GM21423 (cell line): ENCODE results near the gene AOPEP.

Experiments
- ATAC-seq: cut with Tn5 transposase; IDR thresholded peaks from one replicate; pipeline ENCODE4 v1.9.1; 2021; ENCODE audit warnings: mild to moderate bottlenecking, moderate library complexity; ENCODE audit not compliant: unreplicated experiment

AOPEP gene

DNA sequence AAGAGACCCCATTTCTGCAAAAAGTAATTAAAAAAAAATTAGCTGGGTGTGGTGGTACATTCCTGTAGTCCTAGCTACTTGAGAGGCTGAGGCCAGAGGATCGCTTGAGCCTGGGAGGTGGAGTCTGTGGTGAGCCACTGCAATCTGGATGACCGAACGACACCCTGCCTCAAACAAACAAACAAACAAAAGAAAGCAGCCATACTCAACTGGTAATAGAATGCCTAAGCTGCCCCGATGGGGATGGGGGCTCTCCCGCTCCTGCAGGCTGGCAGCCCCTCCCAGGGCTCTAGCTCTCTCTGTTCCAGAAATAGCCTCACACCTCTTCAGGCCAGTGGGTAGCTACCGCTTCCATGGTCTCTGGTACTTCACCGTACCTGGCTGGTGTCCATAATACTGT lies 349.2 kb downstream of the AOPEP start:
- no peak for ATAC-seq

DNA sequence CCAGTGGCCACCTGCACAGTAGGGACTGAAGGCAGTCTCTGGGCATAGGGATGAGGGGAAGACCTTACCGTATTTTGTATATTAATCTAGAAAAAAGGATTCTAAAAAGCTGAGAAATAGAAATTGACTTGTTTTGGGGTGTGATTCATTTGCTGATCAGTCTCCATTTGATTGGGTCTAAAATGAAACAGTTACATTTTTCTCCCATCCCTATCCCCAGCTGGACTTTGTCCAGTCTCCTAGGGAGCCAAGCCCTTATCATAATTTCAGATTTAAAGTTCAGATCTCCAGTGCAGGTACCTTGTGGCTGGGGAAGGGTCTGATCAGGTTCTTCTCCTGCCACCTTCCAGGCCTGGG lies 350.2 kb downstream of the AOPEP start:
- ATAC-seq = no peak

DNA sequence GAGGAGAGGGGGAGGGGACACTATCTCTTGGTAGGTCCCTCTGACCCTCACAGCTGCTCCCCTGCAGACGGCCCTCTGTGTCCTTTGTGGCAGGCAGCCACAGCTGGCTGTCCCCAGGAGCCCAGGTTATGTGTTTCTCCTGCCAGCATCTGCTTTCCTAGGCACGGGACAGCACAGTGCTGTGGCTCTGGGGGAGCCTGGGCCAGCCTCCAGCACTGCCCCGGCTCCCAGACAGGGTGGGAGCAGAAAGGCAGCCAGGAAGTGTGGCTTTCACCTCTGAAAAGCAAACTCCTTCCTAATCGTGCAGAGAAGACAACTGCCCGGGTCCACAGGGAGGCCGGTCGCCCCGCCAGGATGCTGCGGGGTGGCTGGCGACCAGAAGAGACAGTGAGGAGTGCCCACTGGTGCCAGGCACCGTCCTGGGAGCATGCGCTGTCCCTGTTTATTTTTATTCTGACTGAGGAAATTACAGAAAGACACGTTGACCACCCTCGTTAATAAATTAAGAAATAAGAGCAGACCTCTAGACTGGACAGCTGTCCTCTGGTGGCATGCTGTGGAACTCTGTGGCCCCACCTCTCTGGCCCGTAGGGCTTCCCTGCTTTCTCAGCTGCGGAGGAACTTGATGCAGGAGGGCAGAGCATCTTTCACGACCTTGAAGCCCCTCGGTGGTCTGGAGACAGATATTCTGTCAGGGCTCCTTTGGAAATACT lies 350.7 kb downstream of the AOPEP start:
- no peak for ATAC-seq

- no peak for ATAC-seq
These were observed 351.4 kb downstream of the AOPEP start for GRCh38 chr9:95077766-95078370.

DNA sequence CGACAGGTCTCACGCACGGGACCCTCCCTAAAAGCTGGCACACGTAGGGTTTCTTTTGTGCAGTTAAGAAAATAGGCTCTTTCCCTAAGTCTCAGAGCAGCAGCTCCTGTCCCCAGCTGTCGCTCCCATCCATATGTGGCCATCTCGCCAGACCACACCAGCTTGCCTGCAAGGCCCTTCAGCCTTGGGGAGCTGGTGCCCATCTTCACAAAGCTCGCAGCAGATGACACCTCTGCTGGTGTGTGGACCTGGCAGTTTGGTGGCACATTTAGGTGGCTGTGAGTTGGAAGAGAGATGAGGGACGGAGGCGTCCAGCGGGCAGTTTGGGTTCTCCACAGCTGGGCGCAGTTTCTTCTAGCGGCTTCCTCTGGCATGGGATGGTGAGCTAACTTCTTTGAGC lies 352.0 kb downstream of the AOPEP start:
- ATAC-seq = no peak

DNA sequence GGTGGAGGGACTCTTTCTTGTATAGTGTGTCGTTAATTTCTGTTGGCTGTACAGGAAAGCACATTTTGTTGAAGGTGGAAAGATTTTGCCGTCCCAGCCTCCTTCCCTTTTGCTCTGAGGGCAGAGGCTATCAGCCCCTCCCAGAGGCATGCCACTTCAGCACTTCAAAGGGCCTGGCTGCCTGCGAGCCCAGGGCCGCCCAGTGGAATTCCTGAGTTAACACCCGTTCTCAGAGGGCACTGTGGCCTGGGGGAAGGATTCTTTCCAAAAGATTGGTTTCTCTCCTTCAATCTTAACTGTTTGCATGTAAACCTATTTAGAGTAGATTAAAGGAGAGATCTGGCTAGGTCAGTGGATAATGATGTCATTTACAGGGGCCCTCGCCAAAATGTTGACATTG lies 352.4 kb downstream of the AOPEP start:
- no peak for ATAC-seq

DNA sequence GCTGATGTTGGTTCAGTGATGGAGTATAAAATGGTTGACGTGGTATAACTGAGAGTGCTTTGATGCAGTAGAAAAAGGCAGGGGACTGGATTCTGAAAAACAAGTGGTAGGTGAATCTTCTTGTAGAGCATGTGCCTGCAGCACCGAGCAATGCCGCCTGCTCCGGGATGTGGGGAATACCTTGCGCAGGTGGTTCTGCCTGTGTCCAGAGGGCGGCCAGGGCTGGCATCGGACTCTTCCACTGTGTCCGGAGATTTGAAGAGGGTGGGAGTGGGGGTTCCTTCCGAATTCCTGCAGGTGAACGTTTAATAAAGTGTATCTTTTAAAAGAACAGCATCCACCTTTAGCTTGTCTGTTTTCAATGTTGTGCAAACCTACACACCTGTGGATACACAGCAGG lies 353.0 kb downstream of the AOPEP start:
- ATAC-seq = no peak

- no peak for ATAC-seq
These were observed 354.6 kb downstream of the AOPEP start for GRCh38 chr9:95080961-95081647.

GRCh38 chr9:95081998-95082397 lies 355.5 kb downstream of the AOPEP start:
- no peak for ATAC-seq

DNA sequence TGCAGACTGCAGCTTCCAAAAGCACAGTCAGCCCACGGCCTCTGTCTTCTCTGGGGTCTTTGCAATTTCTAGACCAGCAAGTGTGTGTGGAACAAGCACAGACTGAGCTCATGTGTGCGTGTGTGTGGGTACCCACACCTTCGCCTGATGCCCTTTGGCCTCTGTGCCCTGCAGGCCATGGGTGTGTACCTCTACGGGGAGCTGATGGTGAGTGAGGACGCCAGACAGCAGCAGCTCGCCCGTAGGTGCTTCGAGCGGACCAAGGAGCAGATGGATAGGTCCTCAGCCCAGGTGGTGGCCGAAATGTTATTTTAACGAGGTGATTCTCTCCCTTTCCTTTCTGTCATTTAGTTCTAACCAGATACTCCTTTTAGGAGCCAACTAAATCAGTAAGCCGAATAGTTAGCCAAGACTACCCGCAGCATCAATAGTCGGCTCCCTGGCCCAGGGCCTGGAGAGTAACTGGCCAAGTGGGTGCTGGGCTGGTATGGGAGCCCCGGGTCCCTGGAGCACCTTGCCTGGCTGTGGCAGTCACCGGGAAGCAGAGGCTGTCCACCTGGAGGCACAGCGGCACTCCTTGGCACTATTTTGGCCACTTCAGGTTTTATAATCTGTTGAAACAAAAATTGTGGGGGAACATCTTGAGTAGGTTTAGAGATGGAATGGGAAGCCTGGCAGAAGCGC lies 356.0 kb downstream of the AOPEP start:
- no peak for ATAC-seq

DNA sequence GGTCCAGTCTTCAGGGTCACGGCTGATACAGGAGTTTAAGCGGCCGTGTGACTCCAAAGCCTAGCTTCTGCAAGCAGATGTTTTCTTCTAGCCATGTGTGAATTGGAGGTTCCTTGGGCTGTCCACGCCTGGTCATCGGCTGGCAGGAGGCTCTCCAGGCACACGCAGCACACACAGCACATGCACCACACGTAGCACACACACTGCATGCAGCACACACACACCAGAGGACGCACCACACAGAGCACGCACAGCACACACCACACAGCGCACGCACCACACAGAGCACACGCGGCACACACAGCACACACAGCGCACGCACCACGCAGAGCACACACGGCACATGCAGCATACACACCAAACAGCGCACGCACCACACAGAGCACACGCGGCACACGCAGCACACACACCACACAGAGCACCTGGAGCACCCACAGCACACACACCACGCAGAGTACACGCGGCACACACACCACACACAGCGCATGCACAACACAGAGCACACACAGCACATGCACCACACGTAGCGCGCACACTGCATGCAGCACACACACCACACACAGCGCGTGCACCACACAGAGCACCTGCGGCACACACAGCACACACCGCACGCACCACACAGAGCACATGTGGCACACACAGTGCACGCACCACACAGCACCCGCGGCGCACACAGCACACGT lies 356.7 kb downstream of the AOPEP start:
- no peak for ATAC-seq

DNA sequence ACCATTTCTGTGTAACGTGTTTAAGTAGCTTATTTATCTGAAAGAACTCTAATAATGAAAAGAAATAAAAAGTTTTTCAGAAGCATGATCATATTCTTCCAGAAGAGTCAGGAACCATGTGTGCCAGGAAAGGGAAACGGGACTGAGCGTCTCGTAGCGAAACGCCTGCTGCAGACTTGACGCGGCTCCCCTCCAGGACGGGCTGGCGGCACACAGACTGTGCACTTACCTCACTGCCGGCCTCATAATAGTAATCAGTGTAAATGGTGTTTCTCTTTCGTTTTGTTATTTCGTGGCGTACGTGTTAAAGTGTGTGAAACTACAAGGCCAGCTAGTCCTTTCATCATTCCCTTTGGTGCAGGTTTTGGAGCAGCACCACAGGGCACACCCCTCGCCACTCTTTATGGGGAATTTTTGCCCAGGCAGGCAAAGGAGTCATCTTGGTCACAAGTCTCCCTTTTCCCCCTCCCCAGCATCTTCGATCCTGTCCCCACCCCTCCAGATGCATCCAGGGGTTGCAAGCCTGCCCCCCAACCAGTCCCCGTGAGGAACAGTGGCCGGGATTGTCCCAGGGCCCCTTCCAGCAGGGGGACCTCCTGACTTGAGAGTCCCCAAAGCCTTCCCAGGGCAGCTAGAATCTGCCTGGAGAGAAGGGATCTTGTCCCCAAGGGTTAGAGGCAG lies 357.9 kb downstream of the AOPEP start:
- ATAC-seq = no peak

- ATAC-seq = no peak
These were observed 358.7 kb downstream of the AOPEP start for GRCh38 chr9:95085036-95085770.

GRCh38 chr9:95085861-95086563 lies 359.5 kb downstream of the AOPEP start:
- no peak for ATAC-seq

DNA sequence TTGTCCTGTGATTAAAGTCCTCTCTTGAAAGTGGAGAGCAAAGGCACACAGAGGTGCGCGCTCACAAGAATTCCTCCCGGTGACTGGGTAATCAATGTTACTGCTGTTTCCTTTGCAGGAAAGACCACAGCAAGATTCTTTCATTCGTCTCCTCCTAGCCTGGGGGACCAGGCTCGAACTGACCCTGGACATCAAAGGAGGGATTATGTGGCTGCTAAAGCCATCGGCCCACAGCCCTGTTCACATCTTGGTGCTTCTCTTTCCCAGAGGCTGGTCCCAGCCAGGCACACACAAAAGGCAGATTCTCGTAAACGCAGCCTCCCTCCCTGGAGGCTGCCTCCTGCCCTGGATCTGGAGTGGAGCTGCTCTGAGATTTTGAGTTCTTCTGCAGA lies 360.1 kb downstream of the AOPEP start:
- ATAC-seq = no peak

DNA sequence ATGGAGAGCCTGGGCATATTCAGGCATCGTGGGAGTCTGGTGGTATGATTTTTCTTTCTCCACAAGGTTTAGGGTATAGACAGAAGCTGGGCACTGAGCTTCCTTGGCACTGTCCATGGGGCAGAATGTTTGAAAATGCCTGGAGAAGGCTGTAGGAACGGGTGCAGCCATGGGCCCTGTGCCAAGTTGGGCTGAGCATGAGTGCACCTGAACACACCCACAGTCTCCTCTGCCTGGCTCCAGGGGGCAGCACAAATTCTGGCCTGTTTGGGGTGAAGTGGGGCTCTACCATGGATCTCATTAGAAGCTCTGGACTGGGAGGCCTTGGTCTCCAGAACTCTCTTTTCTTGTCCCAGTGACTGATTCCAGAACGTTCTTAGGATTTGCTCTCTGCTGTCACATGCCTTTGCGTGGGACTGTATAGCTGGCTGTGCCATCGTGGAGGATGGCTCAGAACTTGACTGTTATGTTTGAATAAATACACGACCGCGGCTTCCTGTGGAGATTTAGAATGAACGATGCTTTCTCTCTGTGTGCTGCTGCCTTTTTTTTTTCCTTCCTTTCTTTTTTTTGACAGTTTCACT lies 361.3 kb downstream of the AOPEP start:
- no peak for ATAC-seq

GRCh38 chr9:95088421-95089161 lies 362.1 kb downstream of the AOPEP start:
- no peak for ATAC-seq

DNA sequence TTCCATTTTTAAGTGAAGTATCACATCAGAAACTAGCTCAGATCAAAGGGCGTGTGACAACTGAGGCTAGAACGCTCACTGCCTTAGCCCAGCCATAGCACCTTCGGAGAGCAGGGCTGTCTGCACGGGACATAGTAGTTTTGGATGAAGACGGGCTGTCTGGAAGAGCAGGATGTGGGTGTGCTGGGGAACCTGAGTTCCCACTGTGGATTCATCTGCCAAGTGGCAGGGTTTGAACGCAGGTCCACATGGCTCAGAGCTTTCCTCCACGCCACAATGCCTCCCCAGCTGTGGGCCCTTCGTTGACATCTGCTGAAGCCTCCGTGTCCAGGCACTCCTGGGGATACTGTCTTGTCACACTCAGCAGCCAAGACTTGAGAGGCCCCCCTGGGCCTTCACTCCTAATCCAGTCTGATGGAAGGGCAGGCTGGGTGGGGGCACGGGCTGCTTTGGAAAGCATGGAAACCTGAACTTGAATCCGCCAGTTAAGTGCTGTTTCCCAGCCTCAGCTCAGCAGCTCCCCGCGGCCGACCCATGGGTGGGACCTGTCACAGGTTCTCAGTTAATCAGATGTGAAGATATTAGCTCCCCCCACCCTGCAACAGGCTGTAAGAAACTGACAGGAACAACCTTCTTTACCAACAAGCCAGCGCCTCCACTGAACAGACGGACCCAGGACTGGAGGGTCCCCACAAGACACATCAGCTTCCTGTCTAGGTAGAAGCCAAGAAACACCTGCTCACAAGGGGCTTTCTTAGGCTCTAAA lies 362.9 kb downstream of the AOPEP start:
- ATAC-seq = no peak
